ENCODE results near the gene CCDC188. TPM values are rescaled to one million over a fixed set of nuclear protein-coding genes. Genes with fewer than 3 reads are reported as not detected.

The CCDC188 gene
- total and polyA plus RNA-seq, 9 of the 15 experiments (the other 6 are each of a cell fraction or from before 2014, with no cell fraction given) = not detected

DNA sequence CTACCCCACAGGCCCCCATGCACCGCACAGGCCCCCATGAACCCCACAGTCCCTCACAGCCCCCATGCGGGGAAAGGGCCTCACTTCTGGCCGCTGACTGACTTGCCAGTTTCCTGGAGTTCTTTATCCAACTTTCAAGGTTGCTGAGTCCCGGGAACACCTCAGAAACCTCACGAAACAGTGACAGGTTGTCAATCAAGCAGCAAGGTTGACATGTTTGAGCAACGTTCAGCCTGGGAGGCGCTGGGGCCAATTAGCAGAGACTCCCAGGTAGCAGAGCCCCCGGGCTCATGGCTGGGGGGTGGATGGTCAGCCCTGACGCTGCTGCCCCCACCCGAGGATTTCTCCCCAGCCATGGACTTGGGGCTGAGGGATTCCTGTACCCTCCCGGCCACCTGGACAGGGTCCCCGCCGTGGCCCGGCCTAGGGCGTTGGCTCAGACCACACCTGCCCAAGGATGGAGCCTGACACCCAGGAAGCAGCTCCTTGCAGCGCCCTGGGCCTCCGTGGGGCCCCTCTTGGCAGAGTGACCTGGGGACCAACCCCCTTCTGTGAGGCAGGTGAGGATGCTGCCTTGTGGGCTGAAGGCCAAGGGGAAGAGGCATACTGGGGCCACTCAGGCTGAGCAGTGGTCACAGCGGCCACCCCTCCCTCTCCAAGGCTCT is 33.8 kb upstream of the CCDC188 start:
- POLR2A ChIA-PET = interaction anchor here (0.6 kb wide), 3 partner anchors 103 to 760 kb away, joined by 3 read pairs; no protein-coding TSS in a partner anchor
- Histone ChIP-seq H3K79me2 (ENCODE audit: control insufficient read depth, insufficient read depth, low read length) (no peaks in the 10 kb centered on the region), H3K36me3 (ENCODE audit: control insufficient read depth, insufficient read depth, low read length) (no peaks in the 10 kb centered on the region), H3K9me1 (ENCODE audit: control insufficient read depth, insufficient read depth, low read length) (no peaks in the 10 kb centered on the region), H3K4me2 (ENCODE audit: insufficient read depth, low read length) (no peak overlapping the region), H3K27ac (ENCODE audit: extremely low read depth, low read depth, low read length) (no peak overlapping the region), H3K27me3 (ENCODE audit: control insufficient read depth in 2 of 2, insufficient read depth in 2 of 2, low read length in 2 of 2) (peaks cover 34 to 71% of the 10 kb centered on the region in 2 experiments; a peak in 4 of 5 replicates), H3K9ac (ENCODE audit: insufficient read depth in 1 of 2, low read depth in 2 of 2, low read length in 2 of 2) (peak overlapping the region in 1 of 2 experiments; percentile 31; a peak in 2 of 4 replicates), H4K20me1 (replicated peaks; ENCODE audit: control insufficient read depth, insufficient read depth, low read length) (peaks cover 39% of the 10 kb centered on the region), H3K9me3 (replicated peaks; ENCODE audit: control insufficient read depth, insufficient read depth, low read depth, low read length) (no peaks in the 10 kb centered on the region), H3K4me1 (replicated peaks in 1 of 2; ENCODE audit: control insufficient read depth in 2 of 2, insufficient read depth in 2 of 2, low read length in 2 of 2) (peaks cover 0 to 48% of the 10 kb centered on the region in 2 experiments; a peak in 1 of 5 replicates), H3K4me3 (no peak overlapping the region), H2AFZ (ENCODE audit: low read depth, low read length) (no peak overlapping the region)
- TF ChIP-seq RBBP5 (IDR thresholded peaks at IDR 0.05; ENCODE audit: borderline replicate concordance, insufficient read depth, low read length, poor library complexity, severe bottlenecking) (peak; percentile 33), ARID1B (IDR thresholded peaks at IDR 0.05) (no peak), YBX1 (IDR thresholded peaks at IDR 0.05) (no peak), MBD2 (IDR thresholded peaks at IDR 0.05; ENCODE audit: borderline replicate concordance, low read depth) (no peak), ZNF511 (CRISPR knock-in tag; IDR thresholded peaks at IDR 0.05) (no peak), PRMT5 (CRISPR knock-in tag; IDR thresholded peaks at IDR 0.05) (0 out of 2 replicates have a peak, but pooled peaks have one; percentile 32), ZC3H4 (CRISPR knock-in tag; IDR thresholded peaks at IDR 0.05; ENCODE audit: borderline replicate concordance) (peak; percentile 76; the same call in 1 of the 2 replicates), ZNF124 (CRISPR knock-in tag; IDR thresholded peaks at IDR 0.05) (0 out of 2 replicates have a peak, but pooled peaks have one; percentile 40), MEIS2 (IDR thresholded peaks at IDR 0.05; ENCODE audit: partially characterized antibody) (peak; percentile 72), ZBTB7A (IDR thresholded peaks at IDR 0.05; ENCODE audit: borderline replicate concordance, control insufficient read depth, low read depth, low read length) (peak; percentile 10; the same call in 1 of the 2 replicates)
- TF ChIP-seq, protein P1, sequence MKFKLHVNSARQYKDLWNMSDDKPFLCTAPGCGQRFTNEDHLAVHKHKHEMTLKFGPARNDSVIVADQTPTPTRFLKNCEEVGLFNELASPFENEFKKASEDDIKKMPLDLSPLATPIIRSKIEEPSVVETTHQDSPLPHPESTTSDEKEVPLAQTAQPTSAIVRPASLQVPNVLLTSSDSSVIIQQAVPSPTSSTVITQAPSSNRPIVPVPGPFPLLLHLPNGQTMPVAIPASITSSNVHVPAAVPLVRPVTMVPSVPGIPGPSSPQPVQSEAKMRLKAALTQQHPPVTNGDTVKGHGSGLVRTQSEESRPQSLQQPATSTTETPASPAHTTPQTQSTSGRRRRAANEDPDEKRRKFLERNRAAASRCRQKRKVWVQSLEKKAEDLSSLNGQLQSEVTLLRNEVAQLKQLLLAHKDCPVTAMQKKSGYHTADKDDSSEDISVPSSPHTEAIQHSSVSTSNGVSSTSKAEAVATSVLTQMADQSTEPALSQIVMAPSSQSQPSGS (CRISPR knock-in tag; IDR thresholded peaks at IDR 0.05) = peak; percentile 27; the same call in 1 of the 2 replicates
- TF ChIP-seq, protein P2, sequence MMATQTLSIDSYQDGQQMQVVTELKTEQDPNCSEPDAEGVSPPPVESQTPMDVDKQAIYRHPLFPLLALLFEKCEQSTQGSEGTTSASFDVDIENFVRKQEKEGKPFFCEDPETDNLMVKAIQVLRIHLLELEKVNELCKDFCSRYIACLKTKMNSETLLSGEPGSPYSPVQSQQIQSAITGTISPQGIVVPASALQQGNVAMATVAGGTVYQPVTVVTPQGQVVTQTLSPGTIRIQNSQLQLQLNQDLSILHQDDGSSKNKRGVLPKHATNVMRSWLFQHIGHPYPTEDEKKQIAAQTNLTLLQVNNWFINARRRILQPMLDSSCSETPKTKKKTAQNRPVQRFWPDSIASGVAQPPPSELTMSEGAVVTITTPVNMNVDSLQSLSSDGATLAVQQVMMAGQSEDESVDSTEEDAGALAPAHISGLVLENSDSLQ (IDR thresholded peaks at IDR 0.05) = peak; percentile 81
- TF ChIP-seq, protein P3, sequence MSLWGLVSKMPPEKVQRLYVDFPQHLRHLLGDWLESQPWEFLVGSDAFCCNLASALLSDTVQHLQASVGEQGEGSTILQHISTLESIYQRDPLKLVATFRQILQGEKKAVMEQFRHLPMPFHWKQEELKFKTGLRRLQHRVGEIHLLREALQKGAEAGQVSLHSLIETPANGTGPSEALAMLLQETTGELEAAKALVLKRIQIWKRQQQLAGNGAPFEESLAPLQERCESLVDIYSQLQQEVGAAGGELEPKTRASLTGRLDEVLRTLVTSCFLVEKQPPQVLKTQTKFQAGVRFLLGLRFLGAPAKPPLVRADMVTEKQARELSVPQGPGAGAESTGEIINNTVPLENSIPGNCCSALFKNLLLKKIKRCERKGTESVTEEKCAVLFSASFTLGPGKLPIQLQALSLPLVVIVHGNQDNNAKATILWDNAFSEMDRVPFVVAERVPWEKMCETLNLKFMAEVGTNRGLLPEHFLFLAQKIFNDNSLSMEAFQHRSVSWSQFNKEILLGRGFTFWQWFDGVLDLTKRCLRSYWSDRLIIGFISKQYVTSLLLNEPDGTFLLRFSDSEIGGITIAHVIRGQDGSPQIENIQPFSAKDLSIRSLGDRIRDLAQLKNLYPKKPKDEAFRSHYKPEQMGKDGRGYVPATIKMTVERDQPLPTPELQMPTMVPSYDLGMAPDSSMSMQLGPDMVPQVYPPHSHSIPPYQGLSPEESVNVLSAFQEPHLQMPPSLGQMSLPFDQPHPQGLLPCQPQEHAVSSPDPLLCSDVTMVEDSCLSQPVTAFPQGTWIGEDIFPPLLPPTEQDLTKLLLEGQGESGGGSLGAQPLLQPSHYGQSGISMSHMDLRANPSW (CRISPR knock-in tag; IDR thresholded peaks at IDR 0.05) = 0 out of 2 replicates have a peak, but pooled peaks have one; percentile 45
- BruUV-seq (replicated peaks) = no TSS peak
- in situ Hi-C loops (cut with MboI) (no loop called here), intact Hi-C loops (cut with micrococcal nuclease) (no loop called here)
- under 1% methylated on average over 18 of the region's 18 CpGs for WGBS (ENCODE audit: insufficient coverage, low coverage, missing lambda C conversion rate)
- no peak for ATAC-seq
- no peak for FAIRE-seq
- no peak for DNase-seq (ENCODE audit: extremely low read depth in 1 of 4, low spot score in 3 of 4)
- CTCF ChIA-PET (ENCODE audit: low intra/inter-chr PET ratio) = interaction anchor here (1.5 kb wide), 1 partner anchor 22 kb away, joined by 4 read pairs; no protein-coding TSS in a partner anchor
